Esophagus squamous epithelium (tissue), 5 donors: ENCODE results near the gene STT3B. TPM values are rescaled to one million over a fixed set of nuclear protein-coding genes. Genes with fewer than 3 reads are reported as not detected.
A peak's percentile ranks its signal among the peaks of the same experiment; 100 is the strongest.

ENCODE experiments used
- DNase-seq: peaks from one replicate; lab custom pipeline; 2025; lab: John Stamatoyannopoulos, UW
- H3K27ac ChIP-seq, 4 donors: fragments of 200-600 bp; sonication (generic); one replicate each; pipeline ENCODE4 v1.5.1; 2016 to 2019; ENCODE audit warnings: mild to moderate bottlenecking in 1 of 4
- H3K27me3 ChIP-seq, 4 donors: fragments of 200-600 bp; sonication (generic); 1 replicate in 3 of 4; 2 replicates in 1 of 4; pipeline versions ENCODE4 v1.5.1 to v1.6.0; 2017 to 2021; ENCODE audit warnings: antibody characterized with exemption in 1 of 4
- H3K36me3 ChIP-seq, 3 donors: fragments of 200-600 bp; sonication (generic); one replicate each; pipeline ENCODE4 v1.5.1; 2016 to 2019
- H3K4me1 ChIP-seq, 3 donors: fragments of 200-600 bp; sonication (generic); one replicate each; pipeline ENCODE4 v1.5.1; 2017 to 2019
- H3K4me3 ChIP-seq, 4 donors: fragments of 200-600 bp; sonication (generic); 1 replicate in 3 of 4; 2 replicates in 1 of 4; pipeline ENCODE4 v1.5.1; 2016 to 2019; ENCODE audit warnings: mild to moderate bottlenecking in 2 of 4, moderate library complexity in 1 of 4
- H3K9me3 ChIP-seq, 3 donors: fragments of 200-600 bp; sonication (generic); one replicate each; pipeline ENCODE4 v1.5.1; 2016 to 2019
- CTCF ChIP-seq, 6 experiments: fragments of 450-650 bp in 4 of 6; fragments of 200-600 bp in 2 of 6; sonication (generic) in 2 of 6; IDR thresholded peaks; one replicate each; pipeline ENCODE4 v1.5.1; 2016 to 2019; ENCODE audit warnings: antibody characterized with exemption in 6 of 6, mild to moderate bottlenecking in 4 of 6, moderate library complexity in 4 of 6
- POLR2A ChIP-seq, 4 donors: fragments of 450-650 bp; IDR thresholded peaks; one replicate each; pipeline ENCODE4 v1.6.1; 2017; ENCODE audit warnings: antibody characterized with exemption in 4 of 4, mild to moderate bottlenecking in 4 of 4, moderate library complexity in 3 of 4
- WGBS, 2 donors: methylation state at CpG; one replicate each; pipeline ENCODE4 v1.1.5; 2018; 5-methylcytosine and 5-hydroxymethylcytosine counted together
- intact Hi-C: fragments of 100-400 bp; cut with DNase I; formaldehyde crosslinking; loops from one replicate; pipeline ENCODE4 v1.15.0; 2022
- total RNA-seq, 4 donors: library from RNA; depleted of rRNA; stranded (reverse); fragments of >200 nt; gene quantifications; one replicate each; pipeline ENCODE4 v1.1.0, GENCODE V29; 2016
- donor health status: DM: yes; HTN: yes; CAD: no.

STT3B gene
- 100 to 1,000 TPM in 2 of 4 donors, 10 to 100 TPM in 2; 82.1 to 123 (median 93.5) TPM for total RNA-seq

DNA sequence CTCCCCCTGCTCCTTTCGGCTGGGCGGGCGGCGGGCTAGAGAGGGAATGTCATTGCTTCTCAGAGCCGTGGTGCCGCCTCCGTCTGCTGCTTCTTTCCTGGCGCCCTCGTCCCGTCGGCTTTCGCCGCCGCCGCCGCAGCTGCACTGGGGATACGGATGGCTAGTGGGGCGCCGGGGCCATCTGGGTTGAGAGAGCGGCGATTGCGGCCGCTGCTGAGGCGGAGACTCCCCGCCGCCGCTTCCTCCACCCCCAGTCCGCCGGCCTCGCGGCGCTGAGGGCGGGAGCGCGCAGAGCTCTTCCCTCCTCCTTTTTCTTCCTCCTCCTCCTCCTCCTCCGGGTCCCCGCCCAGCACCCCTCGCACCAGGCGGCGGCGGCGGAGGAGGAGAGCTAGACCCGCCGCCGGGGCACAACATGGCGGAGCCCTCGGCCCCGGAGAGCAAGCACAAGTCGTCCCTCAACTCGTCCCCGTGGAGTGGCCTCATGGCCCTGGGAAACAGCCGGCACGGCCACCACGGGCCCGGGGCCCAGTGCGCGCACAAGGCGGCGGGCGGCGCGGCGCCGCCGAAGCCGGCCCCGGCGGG, at the start of gene STT3B:
Gene STT3B, plus strand, starts transcription at position 339 of the 582 bp plus-strand sequence. Its CDS starts 74 bp downstream, at position 413.
- H3K4me3 ChIP-seq: peak within 1 kb of the TSS; percentile 84 to 97 (median 93)
- no peaks in the 10 kb centered on the region for H3K36me3 ChIP-seq
- TF ChIP-seq POLR2A (IDR thresholded peaks at IDR 0.05) (peak in 3 of 4 donors; percentile 80 to 95 (median 92)), CTCF (IDR thresholded peaks at IDR 0.05) (no peak)
- H3K27me3 ChIP-seq: no peaks in the 10 kb centered on the region
- intact Hi-C loops: no loop called here
- 0% methylated on average over 22 of the region's 68 CpGs; no CpG with 5 or more reads in 1 of the 2 donors for WGBS, 2 donors
- DNase-seq: peak; percentile 41
- no peaks in the 10 kb centered on the region for H3K9me3 ChIP-seq
- peaks cover 7 to 51% (median 27%) of the 10 kb centered on the region in 3 donors for H3K4me1 ChIP-seq
- peak within 1 kb of the TSS; percentile 85 to 99 (median 96) for H3K27ac ChIP-seq

DNA sequence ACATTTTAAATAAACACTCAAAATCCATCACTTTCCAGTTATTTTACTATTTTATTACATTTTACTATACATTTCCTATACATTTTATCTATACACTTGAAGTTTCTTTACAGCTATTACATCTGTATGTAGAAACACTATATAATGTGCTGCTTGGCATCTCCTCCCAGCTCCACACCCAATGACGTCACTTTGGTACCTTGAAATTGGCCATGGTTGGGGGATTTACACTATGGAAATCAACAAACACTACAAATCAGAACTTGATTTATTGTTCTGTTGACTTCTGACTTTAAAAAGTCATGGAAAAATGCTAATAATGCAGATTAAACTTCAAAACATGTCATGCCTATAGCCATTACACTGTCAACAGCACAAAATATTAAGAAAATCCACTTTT, 48.9 kb upstream of the STT3B start:
- no peak for DNase-seq
- H3K27ac ChIP-seq: no peak overlapping the region
- TF ChIP-seq CTCF (IDR thresholded peaks at IDR 0.05) (no peak), POLR2A (IDR thresholded peaks at IDR 0.05) (no peak)
- H3K4me1 ChIP-seq: peaks cover 0 to 11% (median 0%) of the 10 kb centered on the region in 3 donors
- H3K4me3 ChIP-seq: no peak overlapping the region
- no peaks in the 10 kb centered on the region for H3K36me3 ChIP-seq
- WGBS, 2 donors: 86 to 89% methylated on average over 1 of the region's 1 CpG
- H3K9me3 ChIP-seq: no peaks in the 10 kb centered on the region
- intact Hi-C loops: no loop called here
- no peaks in the 10 kb centered on the region for H3K27me3 ChIP-seq

- peaks cover 0 to 11% (median 0%) of the 10 kb centered on the region in 3 donors for H3K4me1 ChIP-seq
- no peak for TF ChIP-seq CTCF (IDR thresholded peaks at IDR 0.05)
- no peak for TF ChIP-seq POLR2A (IDR thresholded peaks at IDR 0.05)
- intact Hi-C loops: no loop called here
Measured at GRCh38 chr3:31485196-31485595, 47.5 kb upstream of the STT3B start.

DNA sequence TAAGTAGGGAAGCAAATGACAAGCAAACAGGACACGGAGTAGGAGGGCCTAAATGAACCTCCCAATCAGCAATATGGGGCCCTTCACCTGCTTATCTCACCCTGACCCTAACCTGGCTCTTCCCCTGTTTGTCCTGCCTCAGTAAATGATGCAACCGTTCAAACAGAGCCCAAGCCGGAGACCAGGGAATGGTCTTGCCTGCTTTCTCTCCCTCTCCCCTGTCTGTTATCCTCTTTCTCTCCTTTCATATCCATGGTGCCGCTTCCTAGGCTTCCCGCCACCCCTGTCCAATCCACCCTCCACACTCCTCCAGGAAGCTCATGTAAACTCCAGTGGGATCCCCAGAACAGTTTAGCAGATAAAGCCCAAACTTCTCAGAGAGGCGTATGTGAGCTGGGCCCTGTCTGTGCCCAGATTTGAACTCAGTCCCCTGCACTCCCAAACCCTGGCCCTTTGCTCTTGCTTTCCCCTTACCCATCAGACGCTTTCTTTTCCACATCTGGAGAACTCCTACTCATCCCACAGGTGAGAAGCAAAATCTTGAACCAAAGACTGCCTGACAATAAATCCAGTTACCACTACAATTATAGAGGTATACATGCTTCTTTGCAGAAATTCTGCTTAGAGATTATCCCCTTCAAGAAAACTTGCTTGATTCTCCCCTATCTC, 45.7 kb upstream of the STT3B start:
- Histone ChIP-seq H3K9me3 (peaks cover 0 to 11% (median 6%) of the 10 kb centered on the region in 3 donors), H3K4me3 (no peak overlapping the region), H3K27me3 (no peaks in the 10 kb centered on the region), H3K4me1 (peaks cover 0 to 6% (median 0%) of the 10 kb centered on the region in 3 donors), H3K36me3 (no peaks in the 10 kb centered on the region), H3K27ac (no peak overlapping the region)
- intact Hi-C loops: no loop called here
- no peak for DNase-seq
- 94 to 95% methylated on average over 7 of the region's 7 CpGs for WGBS, 2 donors
- TF ChIP-seq CTCF (IDR thresholded peaks at IDR 0.05): no peak
- TF ChIP-seq POLR2A (IDR thresholded peaks at IDR 0.05): no peak

More at GRCh38 chr3:31485196-31485595, 47.5 kb upstream of the STT3B start:
- Histone ChIP-seq H3K36me3 (no peaks in the 10 kb centered on the region), H3K27ac (no peak overlapping the region), H3K9me3 (no peaks in the 10 kb centered on the region), H3K27me3 (no peaks in the 10 kb centered on the region), H3K4me3 (no peak overlapping the region)
- 14 to 24% methylated on average over 1 of the region's 1 CpG for WGBS, 2 donors
- no peak for DNase-seq

DNA sequence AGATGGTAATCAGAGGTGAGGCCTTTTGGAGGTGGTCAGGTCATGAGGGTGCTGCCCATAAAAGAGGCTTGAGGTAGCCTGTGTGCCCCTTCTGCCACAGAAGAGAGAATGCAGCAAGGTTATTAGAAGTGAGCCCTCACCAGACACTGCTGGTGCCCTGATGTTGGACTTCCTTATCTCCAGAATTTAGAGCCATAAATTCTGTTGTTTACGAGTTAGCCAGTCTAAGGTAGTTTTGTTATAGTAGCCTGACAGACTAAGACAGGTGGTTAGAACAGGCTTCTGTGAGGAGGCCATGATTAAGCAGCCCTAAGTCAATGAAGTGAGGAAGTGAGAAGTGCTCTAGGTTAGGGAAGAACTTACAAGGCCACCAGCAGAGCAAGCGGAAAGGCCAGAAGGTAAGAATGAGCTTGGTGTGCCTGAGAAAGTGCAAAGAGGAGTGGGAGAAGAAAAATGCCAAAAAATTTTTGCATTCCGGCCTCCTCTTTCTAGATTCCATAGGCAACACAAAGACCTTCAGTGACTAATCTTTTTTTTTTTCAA, 44.2 kb upstream of the STT3B start:
- peaks cover 0 to 16% (median 6%) of the 10 kb centered on the region in 3 donors for H3K9me3 ChIP-seq
- peaks cover 0 to 6% (median 0%) of the 10 kb centered on the region in 3 donors for H3K4me1 ChIP-seq
- H3K36me3 ChIP-seq: no peaks in the 10 kb centered on the region
- no peak overlapping the region for H3K4me3 ChIP-seq
- WGBS, 2 donors: 90 to 97% methylated on average over 3 of the region's 3 CpGs
- TF ChIP-seq POLR2A (IDR thresholded peaks at IDR 0.05): no peak
- no peak for TF ChIP-seq CTCF (IDR thresholded peaks at IDR 0.05)
- no peaks in the 10 kb centered on the region for H3K27me3 ChIP-seq
- no peak for DNase-seq
- intact Hi-C loops: no loop called here
- H3K27ac ChIP-seq: no peak overlapping the region
